Erythroblast (primary cell): Measurements from ENCODE around the gene U2AF1.
"Not testable (repeated sequence)": the region's sequence is repeated elsewhere in the genome, so short reads cannot be mapped to it uniquely, and the experiment has no call there.

Experiments used
- GATA1 ChIP-seq: IDR thresholded peaks from 2 replicates; pipeline ENCODE4 v1.6.1; 2011; ENCODE audit warnings: low read depth, mild to moderate bottlenecking, control low read depth, low read length, moderate library complexity
- POLR2A ChIP-seq: IDR thresholded peaks from 2 replicates; pipeline ENCODE4 v1.6.1; 2011; ENCODE audit warnings: mild to moderate bottlenecking, low read length

GRCh38 chr21:43114483-43114882, 7.1 kb upstream of the U2AF1 start:
- not testable (repeated sequence) for TF ChIP-seq POLR2A, GATA1
